Raji (cell line): ENCODE data around the gene GALNT9.

ENCODE experiments used
- POLR2A ChIP-seq: IDR thresholded peaks from 2 replicates; pipeline ENCODE4 v1.6.1; 2011; ENCODE audit warnings: low read depth, low read length, control low read depth; ENCODE audit not compliant: insufficient read depth

GALNT9 gene

DNA sequence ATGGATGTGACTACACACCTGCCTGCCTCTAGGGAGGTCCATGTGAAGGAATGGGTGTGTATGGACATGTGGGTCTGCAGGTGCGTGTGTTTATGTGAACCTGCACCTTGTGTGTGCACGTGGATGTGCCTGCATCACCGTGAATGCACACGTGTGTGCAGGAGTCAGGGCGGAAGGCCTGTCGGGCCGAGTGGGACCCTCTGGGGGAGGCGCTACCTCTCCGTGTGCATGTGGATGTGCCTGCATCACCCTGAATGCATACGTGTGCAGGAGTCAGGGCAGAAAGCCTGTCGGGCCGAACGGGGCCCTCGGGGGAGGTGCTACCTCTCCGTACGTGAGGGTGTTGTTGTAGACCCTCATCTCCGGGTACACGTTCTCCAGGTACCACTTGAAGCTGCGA lies 128.6 kb downstream of the GALNT9 start:
- no peak for TF ChIP-seq POLR2A

GRCh38 chr12:132199526-132200319 lies 129.7 kb downstream of the GALNT9 start:
- no peak for TF ChIP-seq POLR2A

DNA sequence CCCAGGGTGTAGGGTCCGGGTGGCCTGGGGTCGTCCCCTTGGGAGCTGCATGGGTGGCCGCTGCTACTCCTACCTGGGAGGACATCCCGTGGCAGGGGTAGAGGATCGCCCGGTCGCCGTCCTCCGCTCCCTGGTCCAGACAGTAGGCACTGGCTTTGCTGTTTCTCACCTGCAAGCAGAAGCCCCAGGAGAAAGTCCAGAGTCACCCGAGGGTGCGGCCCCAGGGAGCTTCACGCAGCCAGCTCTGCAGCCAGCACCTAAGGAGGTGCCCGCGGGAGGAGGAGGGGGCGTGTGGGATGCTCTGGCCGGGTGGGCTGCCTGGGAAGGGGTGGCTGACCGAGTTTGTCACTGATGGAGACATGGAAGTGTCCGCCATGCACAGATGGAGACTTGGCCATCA lies 130.3 kb downstream of the GALNT9 start:
- no peak for TF ChIP-seq POLR2A

GRCh38 chr12:132197581-132198354 lies 131.6 kb downstream of the GALNT9 start:
- no peak for TF ChIP-seq POLR2A

DNA sequence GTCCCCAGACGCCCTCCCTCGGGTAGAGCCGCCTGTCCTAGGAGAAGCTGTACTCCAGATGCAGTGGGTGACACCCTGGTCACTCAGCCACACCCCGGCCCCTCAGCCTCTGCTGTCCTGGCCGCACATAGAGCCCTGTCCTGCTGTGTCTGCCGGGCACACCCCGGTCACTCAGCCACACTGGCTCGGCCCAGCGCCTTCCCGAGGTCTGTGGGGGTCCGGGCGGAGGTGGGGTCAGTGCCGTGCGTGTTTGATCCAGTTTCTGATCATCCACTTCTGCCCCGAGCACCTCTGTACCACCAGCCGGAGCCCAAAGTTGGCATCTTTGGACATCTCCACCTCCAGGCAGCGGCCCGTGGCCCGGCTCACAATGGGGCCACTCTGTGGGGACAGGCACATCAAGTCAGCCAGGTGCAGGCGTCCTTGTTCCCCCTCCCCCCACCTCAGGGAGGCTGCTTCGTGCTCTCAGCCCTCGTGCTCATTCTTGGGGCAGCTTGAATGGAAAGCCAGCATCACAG lies 132.5 kb downstream of the GALNT9 start:
- no peak for TF ChIP-seq POLR2A

GRCh38 chr12:132196038-132196872 lies 133.1 kb downstream of the GALNT9 start:
- no peak for TF ChIP-seq POLR2A

- no peak for TF ChIP-seq POLR2A
Observed at GRCh38 chr12:132194556-132194955, 134.8 kb downstream of the GALNT9 start.

DNA sequence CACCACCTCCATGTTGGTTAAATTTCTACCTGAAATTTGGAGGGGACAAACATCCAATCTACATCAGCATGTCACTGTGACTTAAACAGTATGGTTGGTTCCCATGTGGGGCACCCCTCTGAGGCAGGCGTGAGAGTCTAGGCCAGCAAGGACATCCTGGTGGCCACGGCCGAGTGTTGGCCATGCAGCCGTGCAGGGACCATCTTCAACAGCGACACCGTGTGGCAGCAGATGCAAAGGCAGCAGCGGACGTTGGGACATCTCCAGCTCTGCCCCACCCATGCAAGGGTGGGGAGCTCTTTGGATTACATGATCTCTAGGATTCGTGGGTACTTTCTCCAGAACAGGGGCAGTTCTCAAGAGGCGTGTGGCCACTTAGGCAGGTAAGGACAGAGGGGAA lies 135.3 kb downstream of the GALNT9 start:
- no peak for TF ChIP-seq POLR2A

DNA sequence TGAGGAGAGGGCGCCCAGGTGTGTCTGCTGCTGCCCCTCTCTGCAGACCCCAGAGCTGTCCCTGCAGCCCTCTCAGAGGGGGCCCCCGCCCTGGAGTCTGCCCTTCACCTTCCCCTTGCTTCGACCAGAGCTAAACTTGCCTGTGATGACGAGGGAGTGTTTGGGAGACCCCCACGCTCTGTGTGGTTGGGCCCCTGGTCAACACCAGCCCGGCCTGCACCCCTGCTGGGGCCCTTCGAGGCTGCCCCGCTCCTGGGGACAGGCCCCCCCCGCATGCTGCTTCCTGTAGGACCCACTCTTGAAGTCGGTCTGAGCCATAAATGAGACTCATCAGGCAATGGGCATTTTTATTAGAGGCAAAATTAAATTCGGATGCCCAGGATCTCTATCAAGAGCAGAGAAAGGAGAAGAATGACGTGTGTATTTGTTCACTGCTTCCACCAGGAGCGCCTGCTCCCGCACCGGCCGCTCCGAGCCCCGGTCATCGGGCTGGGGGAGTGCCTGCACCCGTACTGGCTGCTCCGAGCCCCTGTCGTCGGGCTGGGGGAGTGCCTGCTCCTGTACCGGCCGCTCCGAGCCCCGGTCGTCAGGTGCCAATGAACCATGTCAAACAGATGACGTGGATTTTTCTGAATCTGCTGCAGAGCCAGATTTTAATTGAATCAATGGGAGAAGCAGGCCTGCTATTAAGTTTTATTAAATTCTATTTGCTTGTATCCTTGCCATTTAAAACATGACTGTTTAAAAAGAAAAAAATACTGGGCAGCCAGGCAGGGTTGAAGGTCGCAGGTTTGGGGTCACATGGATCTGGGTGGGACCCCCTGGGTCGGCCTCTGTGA lies 137.5 kb downstream of the GALNT9 start:
- TF ChIP-seq POLR2A = no peak

DNA sequence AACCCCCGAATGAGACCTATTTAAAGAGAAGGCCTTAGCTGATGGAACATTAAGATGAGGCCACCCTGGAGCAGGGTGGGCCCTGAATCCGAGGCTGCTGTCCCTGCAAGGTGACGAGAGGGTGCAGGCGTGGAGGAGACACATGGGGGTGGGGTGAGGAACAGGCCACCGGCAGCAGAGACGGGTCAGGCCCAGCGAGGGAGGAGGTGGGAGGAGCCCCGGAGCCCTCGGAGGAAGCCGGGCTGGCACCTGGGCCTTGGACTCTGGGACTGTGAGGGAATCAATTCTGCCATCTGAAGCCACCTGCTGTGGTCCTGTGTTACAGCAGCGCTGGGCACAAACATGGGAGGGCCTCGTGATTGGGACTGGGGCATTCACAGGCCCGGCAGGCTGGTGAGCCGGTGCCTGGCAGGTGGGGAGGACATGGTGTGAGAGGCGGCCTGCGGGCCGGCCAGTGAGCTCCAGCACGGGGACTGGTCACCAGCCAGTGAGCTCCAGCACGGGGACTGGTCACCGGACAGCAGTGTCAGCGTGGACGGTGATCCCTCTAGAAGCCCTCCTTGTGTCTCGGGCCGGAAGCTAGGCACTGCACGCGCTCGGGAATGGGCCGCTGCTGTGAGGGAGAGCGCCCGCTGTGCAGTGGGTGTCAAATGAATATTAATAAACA lies 138.4 kb downstream of the GALNT9 start:
- TF ChIP-seq POLR2A = no peak

DNA sequence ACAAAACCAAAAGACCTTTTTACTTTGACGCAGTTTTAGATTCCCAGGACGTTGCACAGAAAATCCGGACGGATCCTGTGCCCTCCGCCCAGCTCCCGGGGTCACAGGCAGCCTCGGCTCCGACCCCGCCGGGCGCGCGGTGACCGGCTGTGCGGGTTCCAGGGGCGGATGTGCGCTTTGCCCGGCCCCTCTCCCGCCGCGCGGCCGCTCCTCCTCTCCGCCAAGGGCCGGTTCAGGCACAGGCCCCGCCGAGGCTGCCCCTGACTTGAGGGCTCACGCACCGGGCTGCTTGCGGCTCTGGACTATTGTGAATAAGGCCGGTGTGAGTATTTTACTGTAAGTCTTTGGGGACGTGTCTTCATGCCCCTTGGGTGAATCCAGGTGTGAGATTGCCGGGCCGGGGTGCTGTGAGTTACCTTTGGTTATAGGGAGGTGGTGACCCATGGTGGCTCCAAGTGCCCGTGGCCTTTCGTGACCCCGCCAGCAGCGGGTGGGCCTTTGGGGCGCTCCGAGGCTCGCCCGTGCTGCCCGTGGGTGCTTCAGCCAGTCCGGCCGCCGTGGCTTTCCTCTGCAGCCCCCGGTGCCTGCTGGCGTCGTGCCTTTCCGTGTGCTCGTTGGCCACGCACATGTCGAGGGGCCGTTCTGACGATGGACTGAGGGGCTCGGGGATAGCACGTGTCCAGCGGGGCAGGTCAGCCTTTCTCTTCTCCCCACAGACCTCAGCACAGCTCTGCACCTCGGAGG lies 139.2 kb downstream of the GALNT9 start:
- no peak for TF ChIP-seq POLR2A

DNA sequence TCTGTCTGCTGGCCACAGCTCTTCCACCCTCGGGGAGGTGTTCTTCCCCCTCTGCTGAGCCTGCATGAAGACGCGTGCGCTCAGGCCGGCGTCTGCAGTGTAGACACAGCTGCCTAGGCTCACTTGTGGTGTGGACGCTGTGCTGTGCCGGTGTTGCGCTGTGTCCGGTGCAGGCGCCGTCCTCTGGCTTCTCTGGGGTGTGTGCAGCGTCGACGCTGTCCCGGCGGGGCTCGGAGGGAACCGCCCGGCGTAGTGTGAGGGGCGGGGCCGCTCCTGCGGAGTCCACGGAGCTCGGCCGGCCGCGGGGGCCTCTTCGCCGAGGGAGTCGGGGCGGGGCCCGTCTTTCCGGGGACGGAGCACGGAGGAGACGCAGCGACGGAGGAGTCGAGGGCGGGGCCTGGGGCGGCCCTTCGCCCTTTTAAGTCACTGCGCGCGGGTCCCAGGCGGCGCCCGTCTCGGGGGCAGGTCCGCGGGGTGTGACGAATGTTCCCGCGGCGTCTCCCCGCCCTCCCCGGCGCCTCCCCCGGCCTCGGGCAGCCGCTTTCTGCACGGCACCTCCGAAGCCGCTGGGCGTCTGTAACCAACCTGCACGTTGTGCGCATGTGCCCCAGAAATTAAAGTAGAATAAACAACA lies 139.9 kb downstream of the GALNT9 start:
- TF ChIP-seq POLR2A = no peak

GRCh38 chr12:132188916-132189325 lies 140.5 kb downstream of the GALNT9 start:
- TF ChIP-seq POLR2A = no peak

- no peak for TF ChIP-seq POLR2A
Observed at GRCh38 chr12:132188451-132188901, 140.9 kb downstream of the GALNT9 start.
